ENCODE measurements around the gene LRP1B. TPM values are rescaled to one million over a fixed set of nuclear protein-coding genes. Genes with fewer than 3 reads are reported as not detected.

Gene LRP1B
- total and polyA plus RNA-seq, 2 of the 8 experiments (the other 6 are each of a cell fraction or from before 2014, with no cell fraction given): 0.03 TPM; not detected in 1

DNA sequence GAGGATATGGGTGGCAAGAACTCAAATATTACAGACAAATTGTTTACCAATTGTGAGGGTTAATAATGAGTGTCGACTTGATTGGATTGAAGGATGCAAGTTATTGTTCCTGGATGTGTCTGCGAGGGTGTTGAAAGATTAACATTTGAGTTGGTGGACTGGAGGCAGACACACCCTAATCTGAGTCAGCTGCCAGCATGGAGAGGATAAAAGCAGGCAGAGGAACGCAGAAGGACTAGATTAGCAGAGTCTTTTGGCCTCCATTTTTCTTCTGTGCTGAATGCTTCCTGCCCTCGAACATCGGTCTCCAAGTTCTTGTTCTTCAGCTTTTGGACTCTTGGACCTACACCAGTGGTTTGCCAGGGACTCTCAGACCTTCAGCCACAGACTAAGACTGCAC lies 1503.7 kb downstream of the LRP1B start:
- H4K20me1 ChIP-seq (replicated peaks in 1 of 2; ENCODE audit: control insufficient read depth in 1 of 2, insufficient read depth in 2 of 2, low read length in 2 of 2): no peaks in the 10 kb centered on the region
- FAIRE-seq: no peak
- no peaks in the 10 kb centered on the region for H3K36me3 ChIP-seq (ENCODE audit: control insufficient read depth in 2 of 4, insufficient read depth in 4 of 4, low read length in 3 of 4)
- TF ChIP-seq CBX5 (IDR thresholded peaks at IDR 0.05; ENCODE audit: low read depth, low read length): no peak
- TF ChIP-seq MAFK (IDR thresholded peaks at IDR 0.05; ENCODE audit: low read depth, low read length): no peak
- no peak for TF ChIP-seq TAF7 (optimal IDR thresholded peaks at IDR 0.05; ENCODE audit: borderline replicate concordance, low read depth, low read length)
- no peak for TF ChIP-seq RFX5 (IDR thresholded peaks at IDR 0.05; ENCODE audit: borderline replicate concordance, low read depth, low read length)
- TF ChIP-seq KDM1A (IDR thresholded peaks at IDR 0.05; ENCODE audit: borderline replicate concordance, low read length): no peak
- no peak overlapping the region for H3K4ac ChIP-seq (replicated peaks; ENCODE audit: insufficient read length, low read depth, low read length)
- H3K23me2 ChIP-seq (ENCODE audit: low read depth, low read length): no peaks in the 10 kb centered on the region
- no peak overlapping the region for H3K14ac ChIP-seq (ENCODE audit: insufficient read length)
- H3K9me3 ChIP-seq (ENCODE audit: insufficient read depth in 2 of 2, low read depth in 1 of 2, low read length in 1 of 2): no peaks in the 10 kb centered on the region
- no peak overlapping the region for H4K8ac ChIP-seq (ENCODE audit: extremely low read depth, insufficient read depth, low read length)
- no peak overlapping the region for H3K4me3 ChIP-seq (ENCODE audit: extremely low read depth in 1 of 4, insufficient read depth in 2 of 4, low read depth in 3 of 4, low read length in 4 of 4)
- H3K9ac ChIP-seq (replicated peaks in 1 of 4; ENCODE audit: extremely low read depth in 1 of 4, low read depth in 3 of 4, low read length in 3 of 4): no peak overlapping the region
- H3K56ac ChIP-seq (replicated peaks; ENCODE audit: insufficient read length, low read depth, low read length): no peak overlapping the region
- WGBS, 2 experiments (ENCODE audit: extremely low coverage in 1 of 2, insufficient coverage in 1 of 2, insufficient read length in 1 of 2, insufficient replicate concordance in 2 of 2, low coverage in 1 of 2, low lambda C conversion rate in 2 of 2, missing lambda C conversion rate in 1 of 2): 86% methylated on average over 5 of the region's 5 CpGs; no CpG with 5 or more reads in 1 of the 2 experiments
- H3K79me2 ChIP-seq (ENCODE audit: control insufficient read depth in 1 of 2, insufficient read depth in 2 of 2, low read length in 2 of 2): no peaks in the 10 kb centered on the region
- no peak overlapping the region for H2BK15ac ChIP-seq (ENCODE audit: low read length)
- H2AK5ac ChIP-seq (ENCODE audit: low read depth, low read length): no peak overlapping the region
- no peak overlapping the region for H3K18ac ChIP-seq (ENCODE audit: extremely low read depth, low read length)
- H3K23ac ChIP-seq (ENCODE audit: insufficient read length): no peak overlapping the region
- H2BK12ac ChIP-seq (ENCODE audit: low read depth, low read length): no peak overlapping the region
- DNase-seq (ENCODE audit: low read depth in 1 of 2, low spot score in 2 of 2): no peak
- ChIA-PET POLR2A (ENCODE audit: partially characterized antibody) (no interaction called here), CTCF (ENCODE audit: partially characterized antibody) (no interaction called here)
- no peak overlapping the region for H2BK5ac ChIP-seq (ENCODE audit: low read depth, low read length)
- no peaks in the 10 kb centered on the region for H3K4me1 ChIP-seq (replicated peaks in 1 of 4; ENCODE audit: control insufficient read depth in 3 of 4, insufficient read depth in 4 of 4, low read length in 3 of 4)
- H4K91ac ChIP-seq (replicated peaks; ENCODE audit: insufficient read length, low read length): no peak overlapping the region
- no peaks in the 10 kb centered on the region for H3K27me3 ChIP-seq (replicated peaks in 1 of 4; ENCODE audit: control insufficient read depth in 3 of 4, extremely low read depth in 1 of 4, insufficient read depth in 3 of 4, low read length in 3 of 4)
- H3K79me1 ChIP-seq (ENCODE audit: low read depth, low read length): no peaks in the 10 kb centered on the region
- H3K4me2 ChIP-seq (ENCODE audit: insufficient read depth in 1 of 2, low read depth in 2 of 2, low read length in 2 of 2): no peak overlapping the region
- no peak overlapping the region for H4K5ac ChIP-seq (ENCODE audit: insufficient read length, low read depth, low read length)
- no peak overlapping the region for H2BK120ac ChIP-seq (replicated peaks; ENCODE audit: low read depth, low read length)
- no peak overlapping the region for H3K27ac ChIP-seq (ENCODE audit: low read depth, low read length)
- H2BK20ac ChIP-seq (ENCODE audit: low read length): no peak overlapping the region
- H2AFZ ChIP-seq (ENCODE audit: low read length): no peak overlapping the region

All from H1 (cell line).